Astrocyte (in vitro differentiated cells and primary cell): Measurements from ENCODE around the gene LIPC. TPM values are rescaled to one million over a fixed set of nuclear protein-coding genes. Genes with fewer than 3 reads are reported as not detected.

Source experiments
- DNase-seq: peaks from one replicate; pipeline ENCODE4 v3.0.0-alpha.2; 2010; ENCODE audit warnings: low read depth
- FAIRE-seq: peaks from 2 replicates; lab custom pipeline; 2011; peaks lifted over from hg19 to GRCh38; lab: Jason Lieb, UNC
- H2AFZ ChIP-seq: 2 replicates; pipeline ENCODE4 v1.6.0; 2012; ENCODE audit warnings: low read depth, low read length, inconsistent platforms
- H3K27ac ChIP-seq: 2 replicates; pipeline ENCODE4 v1.5.1; 2011; ENCODE audit warnings: low read depth, low read length, inconsistent platforms
- H3K27me3 ChIP-seq: 2 replicates; pipeline ENCODE4 v1.6.0; 2011; ENCODE audit warnings: low read length, inconsistent platforms; ENCODE audit not compliant: insufficient read depth
- H3K36me3 ChIP-seq: 2 replicates; pipeline ENCODE4 v1.5.1; 2011; ENCODE audit warnings: low read length, inconsistent platforms; ENCODE audit not compliant: insufficient read depth
- H3K4me1 ChIP-seq: 2 replicates; pipeline ENCODE4 v1.5.1; 2011; ENCODE audit warnings: low read length, inconsistent platforms; ENCODE audit not compliant: insufficient read depth
- H3K4me2 ChIP-seq: 2 replicates; pipeline ENCODE4 v1.6.0; 2012; ENCODE audit warnings: low read length, inconsistent platforms
- H3K4me3 ChIP-seq: 2 replicates; pipeline ENCODE4 v1.5.1; 2011; ENCODE audit warnings: low read depth, mild to moderate bottlenecking, low read length, inconsistent platforms; ENCODE audit not compliant: insufficient read depth
- H3K79me2 ChIP-seq: 2 replicates; pipeline ENCODE4 v1.6.0; 2012; ENCODE audit warnings: mild to moderate bottlenecking, low read length, inconsistent platforms; ENCODE audit not compliant: insufficient read depth
- H3K9ac ChIP-seq: 2 replicates; pipeline ENCODE4 v1.6.0; 2012; ENCODE audit warnings: mild to moderate bottlenecking, low read length, inconsistent platforms
- H3K9me3 ChIP-seq: 2 replicates; pipeline ENCODE4 v1.5.1; 2012; ENCODE audit warnings: low read depth, mild to moderate bottlenecking, low read length, inconsistent platforms; ENCODE audit not compliant: insufficient read depth
- H4K20me1 ChIP-seq: 2 replicates; pipeline ENCODE4 v1.6.0; 2012; ENCODE audit warnings: low read length, inconsistent platforms; ENCODE audit not compliant: insufficient read depth
- H3K27ac Mint-ChIP-seq: one replicate; pipeline ENCODE4 v1.8.0; 2021; ENCODE audit warnings: mild to moderate bottlenecking, mixed read lengths; ENCODE audit not compliant: unreplicated experiment
- H3K27me3 Mint-ChIP-seq: one replicate; pipeline ENCODE4 v1.8.0; 2021; ENCODE audit warnings: low read depth, mixed read lengths; ENCODE audit not compliant: unreplicated experiment
- H3K36me3 Mint-ChIP-seq: one replicate; pipeline ENCODE4 v1.8.0; 2021; ENCODE audit warnings: low read depth, mixed read lengths; ENCODE audit not compliant: unreplicated experiment
- H3K4me1 Mint-ChIP-seq: one replicate; pipeline ENCODE4 v1.8.0; 2021; ENCODE audit warnings: low read depth, mixed read lengths; ENCODE audit not compliant: unreplicated experiment
- H3K4me3 Mint-ChIP-seq: one replicate; pipeline ENCODE4 v1.8.0; 2021; ENCODE audit warnings: mild to moderate bottlenecking, moderate library complexity, mixed read lengths; ENCODE audit not compliant: unreplicated experiment
- H3K9me3 Mint-ChIP-seq: one replicate; pipeline ENCODE4 v1.8.0; 2021; ENCODE audit warnings: mild to moderate bottlenecking, mixed read lengths; ENCODE audit not compliant: unreplicated experiment
- CTCF ChIP-seq: IDR thresholded peaks from 2 replicates; pipeline ENCODE4 v1.5.1; 2011; ENCODE audit warnings: low read depth, mild to moderate bottlenecking, inconsistent platforms, low read length, moderate library complexity; ENCODE audit not compliant: insufficient read depth
- EZH2 ChIP-seq: IDR thresholded peaks from 2 replicates; pipeline ENCODE4 v1.6.1; 2012; ENCODE audit warnings: mild to moderate bottlenecking, low read length, inconsistent platforms; ENCODE audit not compliant: insufficient read depth
- total RNA-seq: library from RNA; stranded (reverse); gene quantifications from 2 replicates; pipeline ENCODE4 v1.2.1, GENCODE V29; 2021

Gene LIPC
- total RNA-seq, 1 donor from 2014 or later: not detected

GRCh38 chr15:58510715-58511598 is 79.2 kb downstream of the LIPC start:
- H3K27ac Mint-ChIP-seq: no peak overlapping the region
- Histone ChIP-seq H2AFZ (no peak overlapping the region), H3K9ac (no peak overlapping the region), H3K36me3 (no peaks in the 10 kb centered on the region), H3K4me3 (no peak overlapping the region), H3K27ac (no peak overlapping the region), H3K9me3 (peaks cover 3% of the 10 kb centered on the region), H3K4me2 (no peak overlapping the region), H3K4me1 (no peaks in the 10 kb centered on the region), H3K27me3 (no peaks in the 10 kb centered on the region), H4K20me1 (no peaks in the 10 kb centered on the region), H3K79me2 (no peaks in the 10 kb centered on the region)
- no peak overlapping the region for H3K4me3 Mint-ChIP-seq
- FAIRE-seq (no peak), DNase-seq (peak; percentile 23)
- H3K4me1 Mint-ChIP-seq: peaks cover 9% of the 10 kb centered on the region
- peaks cover 13% of the 10 kb centered on the region for H3K9me3 Mint-ChIP-seq
- peaks cover 6% of the 10 kb centered on the region for H3K27me3 Mint-ChIP-seq
- no peak for TF ChIP-seq CTCF
- TF ChIP-seq EZH2: no peak
- H3K36me3 Mint-ChIP-seq: peaks cover 2% of the 10 kb centered on the region

GRCh38 chr15:58511599-58511987 is 79.8 kb downstream of the LIPC start:
- H3K27ac Mint-ChIP-seq: no peak overlapping the region
- no peak overlapping the region for H3K4me3 ChIP-seq
- no peak for DNase-seq
- no peaks in the 10 kb centered on the region for H4K20me1 ChIP-seq
- no peaks in the 10 kb centered on the region for H3K79me2 ChIP-seq
- no peak overlapping the region for H2AFZ ChIP-seq
- no peak for FAIRE-seq
- no peak for TF ChIP-seq CTCF
- TF ChIP-seq EZH2: no peak
- peaks cover 6% of the 10 kb centered on the region for H3K27me3 Mint-ChIP-seq
- peaks cover 10% of the 10 kb centered on the region for H3K9me3 Mint-ChIP-seq
- peaks cover 2% of the 10 kb centered on the region for H3K36me3 Mint-ChIP-seq
- H3K4me3 Mint-ChIP-seq: no peak overlapping the region
- H3K27ac ChIP-seq: no peak overlapping the region
- H3K4me1 Mint-ChIP-seq: peaks cover 8% of the 10 kb centered on the region
- H3K9me3 ChIP-seq: peaks cover 3% of the 10 kb centered on the region
- no peak overlapping the region for H3K4me2 ChIP-seq
- H3K4me1 ChIP-seq: no peaks in the 10 kb centered on the region
- no peak overlapping the region for H3K9ac ChIP-seq
- no peaks in the 10 kb centered on the region for H3K36me3 ChIP-seq
- H3K27me3 ChIP-seq: no peaks in the 10 kb centered on the region

- H3K4me1 Mint-ChIP-seq: peaks cover 13% of the 10 kb centered on the region
- DNase-seq (no peak), FAIRE-seq (no peak)
- H3K27me3 Mint-ChIP-seq: peaks cover 6% of the 10 kb centered on the region
- Histone ChIP-seq H3K4me3 (no peak overlapping the region), H2AFZ (no peak overlapping the region), H4K20me1 (no peaks in the 10 kb centered on the region), H3K79me2 (no peaks in the 10 kb centered on the region), H3K27ac (no peak overlapping the region), H3K9me3 (peaks cover 3% of the 10 kb centered on the region), H3K4me2 (no peak overlapping the region), H3K36me3 (no peaks in the 10 kb centered on the region), H3K9ac (no peak overlapping the region), H3K27me3 (no peaks in the 10 kb centered on the region), H3K4me1 (no peaks in the 10 kb centered on the region)
- H3K4me3 Mint-ChIP-seq: no peak overlapping the region
- TF ChIP-seq EZH2: no peak
- TF ChIP-seq CTCF: no peak
- peaks cover 2% of the 10 kb centered on the region for H3K36me3 Mint-ChIP-seq
- no peak overlapping the region for H3K27ac Mint-ChIP-seq
- peaks cover 9% of the 10 kb centered on the region for H3K9me3 Mint-ChIP-seq
Observed at GRCh38 chr15:58512522-58512921, 80.7 kb downstream of the LIPC start.
